Muscle of leg (tissue), 11 donors: Measurements from ENCODE around the gene ANKRD18A. TPM values are rescaled to one million over a fixed set of nuclear protein-coding genes. Genes with fewer than 3 reads are reported as not detected.
"Not testable (repeated sequence)": the region's sequence is repeated elsewhere in the genome, so short reads cannot be mapped to it uniquely, and the experiment has no call there.

Experiments used
- DNase-seq: peaks from one replicate; pipeline ENCODE4 v3.0.0; 2013
- H3K27ac ChIP-seq: one replicate; pipeline ENCODE4 v1.5.1; 2013; ENCODE audit warnings: mild to moderate bottlenecking, low read length, control low read depth
- H3K27me3 ChIP-seq: one replicate; pipeline ENCODE4 v1.6.1; 2013; ENCODE audit warnings: low read length; ENCODE audit not compliant: control insufficient read depth, insufficient read depth
- H3K36me3 ChIP-seq: one replicate; pipeline ENCODE4 v1.6.1; 2013; ENCODE audit warnings: low read length; ENCODE audit not compliant: control insufficient read depth, insufficient read depth
- H3K4me1 ChIP-seq: one replicate; pipeline ENCODE4 v1.6.1; 2013; ENCODE audit warnings: low read length; ENCODE audit not compliant: control insufficient read depth, insufficient read depth
- H3K4me3 ChIP-seq: one replicate; pipeline ENCODE4 v1.5.1; 2013; ENCODE audit warnings: low read length, control low read depth
- H3K9me3 ChIP-seq: replicated peaks from 2 replicates; pipeline ENCODE4 v1.6.1; 2013; ENCODE audit warnings: low read depth, low read length; ENCODE audit not compliant: control insufficient read depth
- WGBS: methylation state at CpG from one replicate; pipeline ENCODE4 v1.1.5; 2013; ENCODE audit warnings: missing lambda C conversion rate; ENCODE audit not compliant: insufficient coverage; 5-methylcytosine and 5-hydroxymethylcytosine counted together
- polyA plus RNA-seq, 8 donors: library from polyadenylated mRNA; unstranded; fragments of 120-200 nt; gene quantifications; one replicate each; pipeline versions ENCODE4 v1.2.1 to v1.2.3, GENCODE V29; 2013; ENCODE audit warnings: inconsistent platforms in 1 of 8, low replicate concordance in 1 of 8; ENCODE audit not compliant: insufficient read length in 8 of 8, insufficient read depth in 1 of 8
- total RNA-seq: library from RNA; stranded (reverse); fragments of 120-200 nt; gene quantifications from one replicate; pipeline ENCODE4 v1.2.4, GENCODE V29; 2013

The ANKRD18A gene
- total and polyA plus RNA-seq, 9 donors, result 0.04 to 0.81 (median 0.28) TPM; not detected in 2

GRCh38 chr9:38546497-38547163 lies 73.8 kb downstream of the ANKRD18A start:
- H3K9me3 ChIP-seq, H3K27me3 ChIP-seq, H3K4me1 ChIP-seq, H3K36me3 ChIP-seq, H3K4me3 ChIP-seq, DNase-seq, H3K27ac ChIP-seq: not testable (repeated sequence)
- WGBS, result no CpG with 5 or more reads among the region's 2 CpGs

GRCh38 chr9:38540535-38540934 lies 79.9 kb downstream of the ANKRD18A start:
- 46% methylated on average over 2 of the region's 5 CpGs for WGBS
- not testable (repeated sequence) for H3K4me3 ChIP-seq, H3K27ac ChIP-seq, DNase-seq, H3K27me3 ChIP-seq, H3K4me1 ChIP-seq, H3K36me3 ChIP-seq, H3K9me3 ChIP-seq

GRCh38 chr9:38529317-38529716 lies 91.1 kb downstream of the ANKRD18A start:
- no peak for DNase-seq
- no peaks in the 10 kb centered on the region for H3K36me3 ChIP-seq
- H3K27me3 ChIP-seq, result peaks cover 2% of the 10 kb centered on the region
- no peak overlapping the region for H3K4me3 ChIP-seq
- H3K9me3 ChIP-seq, result no peaks in the 10 kb centered on the region
- no peak overlapping the region for H3K27ac ChIP-seq
- no peaks in the 10 kb centered on the region for H3K4me1 ChIP-seq

- H3K4me3 ChIP-seq, result no peak overlapping the region
- DNase-seq, result no peak
- peaks cover 2% of the 10 kb centered on the region for H3K27me3 ChIP-seq
- no peaks in the 10 kb centered on the region for H3K4me1 ChIP-seq
- H3K36me3 ChIP-seq, result no peaks in the 10 kb centered on the region
- no peak overlapping the region for H3K27ac ChIP-seq
- 48% methylated on average over 6 of the region's 10 CpGs for WGBS
- H3K9me3 ChIP-seq, result no peaks in the 10 kb centered on the region
These were observed 92.9 kb downstream of the ANKRD18A start for GRCh38 chr9:38527503-38527902.

- no peaks in the 10 kb centered on the region for H3K9me3 ChIP-seq
- peaks cover 2% of the 10 kb centered on the region for H3K27me3 ChIP-seq
- DNase-seq, result no peak
- no peaks in the 10 kb centered on the region for H3K36me3 ChIP-seq
- no peak overlapping the region for H3K4me3 ChIP-seq
- H3K4me1 ChIP-seq, result no peaks in the 10 kb centered on the region
- 54% methylated on average over 38 of the region's 38 CpGs for WGBS
- no peak overlapping the region for H3K27ac ChIP-seq
These were observed 93.8 kb downstream of the ANKRD18A start for GRCh38 chr9:38526591-38526990.

GRCh38 chr9:38523121-38523520 lies 97.3 kb downstream of the ANKRD18A start:
- Histone ChIP-seq H3K9me3 (no peaks in the 10 kb centered on the region), H3K27me3 (peaks cover 2% of the 10 kb centered on the region), H3K4me3 (no peak overlapping the region), H3K27ac (no peak overlapping the region), H3K4me1 (no peaks in the 10 kb centered on the region), H3K36me3 (no peaks in the 10 kb centered on the region)
- 71% methylated on average over 1 of the region's 5 CpGs for WGBS
- DNase-seq, result no peak

- DNase-seq, result no peak
- H3K27me3 ChIP-seq, result no peaks in the 10 kb centered on the region
- no peaks in the 10 kb centered on the region for H3K36me3 ChIP-seq
- WGBS, result no CpG with 5 or more reads among the region's 2 CpGs
- H3K4me1 ChIP-seq, result no peaks in the 10 kb centered on the region
- H3K27ac ChIP-seq, result no peak overlapping the region
- no peaks in the 10 kb centered on the region for H3K9me3 ChIP-seq
- H3K4me3 ChIP-seq, result no peak overlapping the region
These were observed 98.6 kb downstream of the ANKRD18A start for GRCh38 chr9:38521762-38522161.

Other genes starting within 250 kb of the ANKRD18A start
- gene ALDH1B1, start 227.9 kb downstream of the ANKRD18A start, total RNA-seq, result 15.7 TPM
- 10 to 100 TPM; 16.8 to 24.1 (median 21.3) TPM for gene ALDH1B1, start 227.9 kb downstream of the ANKRD18A start, polyA plus RNA-seq
- gene IGFBPL1, start 196.1 kb downstream of the ANKRD18A start, total RNA-seq, result 0.84 TPM
- 1 to 10 TPM in 3 of 8 donors, under 1 TPM in 5; 0.53 to 1.5 (median 0.84) TPM for gene IGFBPL1, start 196.1 kb downstream of the ANKRD18A start, polyA plus RNA-seq
- gene FAM240B, start 99.5 kb upstream of the ANKRD18A start, total RNA-seq, result not detected
- under 1 TPM in 1 of 8 donors, not detected in 7; 0.11 TPM for gene FAM240B, start 99.5 kb upstream of the ANKRD18A start, polyA plus RNA-seq